ENCODE results near the gene FBLN2.

GRCh38 chr3:13532085-13532484, 16.8 kb upstream of the FBLN2 start:
- TF ChIP-seq CTCF (IDR thresholded peaks at IDR 0.05) (no peak), YY1 (IDR thresholded peaks at IDR 0.05; ENCODE audit: low read depth) (no peak), EZH2phosphoT487 (IDR thresholded peaks at IDR 0.05; ENCODE audit: borderline replicate concordance, low read depth) (no peak), RCOR1 (IDR thresholded peaks at IDR 0.05; ENCODE audit: low read length) (no peak), RFX5 (IDR thresholded peaks at IDR 0.05; ENCODE audit: low read length) (no peak), GATA2 (CRISPR knock-in tag; IDR thresholded peaks at IDR 0.05) (no peak), EP300 (IDR thresholded peaks at IDR 0.05; ENCODE audit: borderline replicate concordance in 1 of 2, low read depth in 1 of 2, low read length in 1 of 2) (no peak), IRF3 (IDR thresholded peaks at IDR 0.05; ENCODE audit: low read depth, low read length) (no peak), RAD21 (IDR thresholded peaks at IDR 0.05; ENCODE audit: low read length) (no peak)

Data from SK-N-SH (cell line).